HG03460 (cell line): ENCODE results near the gene AKT3.
"Not testable (repeated sequence)": the region's sequence is repeated elsewhere in the genome, so short reads cannot be mapped to it uniquely, and the experiment has no call there.

ENCODE experiments used
- ATAC-seq: cut with Tn5 transposase; IDR thresholded peaks from one replicate; pipeline ENCODE4 v1.9.1; 2021; ENCODE audit not compliant: unreplicated experiment

The AKT3 gene

GRCh38 chr1:243712941-243713340 lies 137.1 kb downstream of the AKT3 start:
- no peak for ATAC-seq

- no peak for ATAC-seq
Measured at GRCh38 chr1:243712242-243712641, 137.8 kb downstream of the AKT3 start.

- ATAC-seq = no peak
Measured at GRCh38 chr1:243710467-243710866, 139.6 kb downstream of the AKT3 start.

- ATAC-seq = no peak
Measured at GRCh38 chr1:243708210-243708609, 141.8 kb downstream of the AKT3 start.

GRCh38 chr1:243706563-243706962 lies 143.5 kb downstream of the AKT3 start:
- ATAC-seq = no peak

GRCh38 chr1:243705585-243705984 lies 144.5 kb downstream of the AKT3 start:
- no peak for ATAC-seq

GRCh38 chr1:243701872-243702271 lies 148.2 kb downstream of the AKT3 start:
- ATAC-seq = no peak

GRCh38 chr1:243693800-243694199 lies 156.2 kb downstream of the AKT3 start:
- ATAC-seq = no peak

GRCh38 chr1:243686159-243686558 lies 163.9 kb downstream of the AKT3 start:
- ATAC-seq = no peak

- no peak for ATAC-seq
Measured at GRCh38 chr1:243680860-243681259, 169.2 kb downstream of the AKT3 start.

GRCh38 chr1:243672539-243673074 lies 177.4 kb downstream of the AKT3 start:
- no peak for ATAC-seq

- ATAC-seq = peak; percentile 71
Measured at GRCh38 chr1:243667591-243667990, 182.5 kb downstream of the AKT3 start.

- no peak for ATAC-seq
Measured at GRCh38 chr1:243667133-243667532, 182.9 kb downstream of the AKT3 start.

GRCh38 chr1:243663651-243664050 lies 186.4 kb downstream of the AKT3 start:
- ATAC-seq = no peak

GRCh38 chr1:243662169-243662568 lies 187.9 kb downstream of the AKT3 start:
- ATAC-seq = not testable (repeated sequence)

GRCh38 chr1:243658594-243659105 lies 191.4 kb downstream of the AKT3 start:
- no peak for ATAC-seq

GRCh38 chr1:243657793-243658192 lies 192.2 kb downstream of the AKT3 start:
- ATAC-seq = no peak

- not testable (repeated sequence) for ATAC-seq
Measured at GRCh38 chr1:243649530-243649929, 200.5 kb downstream of the AKT3 start.

- ATAC-seq = no peak
Measured at GRCh38 chr1:243646841-243647240, 203.2 kb downstream of the AKT3 start.

- no peak for ATAC-seq
Measured at GRCh38 chr1:243645281-243645680, 204.8 kb downstream of the AKT3 start.

- no peak for ATAC-seq
Measured at GRCh38 chr1:243642936-243643335, 207.1 kb downstream of the AKT3 start.

GRCh38 chr1:243639027-243639658 lies 210.9 kb downstream of the AKT3 start:
- ATAC-seq = no peak

GRCh38 chr1:243638186-243638585 lies 211.9 kb downstream of the AKT3 start:
- no peak for ATAC-seq
